Activated CD4-positive, alpha-beta T cell treated with anti-CD3 and anti-CD28 coated beads, Interleukin-2, amount 10 ng/mL, durations not matched to agents 24 days and 14 days (primary cell): ENCODE data around the gene ID2. TPM values are rescaled to one million over a fixed set of nuclear protein-coding genes. Genes with fewer than 3 reads are reported as not detected.
"Not testable (repeated sequence)": the region's sequence is repeated elsewhere in the genome, so short reads cannot be mapped to it uniquely, and the experiment has no call there.

Experiments used
- DNase-seq: peaks from one replicate; pipeline ENCODE4 v3.0.0; 2022
- H3K27ac Mint-ChIP-seq: one replicate; pipeline ENCODE4 v1.8.0; 2022; ENCODE audit warnings: mild to moderate bottlenecking, mixed read lengths
- H3K27me3 Mint-ChIP-seq: one replicate; pipeline ENCODE4 v1.8.0; 2022; ENCODE audit warnings: mixed read lengths
- H3K36me3 Mint-ChIP-seq: one replicate; pipeline ENCODE4 v1.8.0; 2022; ENCODE audit warnings: low read depth, mild to moderate bottlenecking, mixed read lengths
- H3K4me1 Mint-ChIP-seq: one replicate; pipeline ENCODE4 v1.8.0; 2021; ENCODE audit warnings: mixed read lengths
- H3K4me3 Mint-ChIP-seq: one replicate; pipeline ENCODE4 v1.8.0; 2022; ENCODE audit warnings: mild to moderate bottlenecking, moderate library complexity, mixed read lengths
- H3K9me3 Mint-ChIP-seq: one replicate; pipeline ENCODE4 v1.8.0; 2021; ENCODE audit warnings: mixed read lengths
- intact Hi-C: fragments of 100-400 bp; cut with micrococcal nuclease; formaldehyde crosslinking; loops from one replicate; pipeline ENCODE4 v1.15.1; 2023
- total RNA-seq: library from RNA; stranded (reverse); gene quantifications from 2 replicates; pipeline ENCODE4 v1.2.3, GENCODE V29; 2022

Gene ID2
- total RNA-seq, 1 donor from 2014 or later = 284 TPM

DNA sequence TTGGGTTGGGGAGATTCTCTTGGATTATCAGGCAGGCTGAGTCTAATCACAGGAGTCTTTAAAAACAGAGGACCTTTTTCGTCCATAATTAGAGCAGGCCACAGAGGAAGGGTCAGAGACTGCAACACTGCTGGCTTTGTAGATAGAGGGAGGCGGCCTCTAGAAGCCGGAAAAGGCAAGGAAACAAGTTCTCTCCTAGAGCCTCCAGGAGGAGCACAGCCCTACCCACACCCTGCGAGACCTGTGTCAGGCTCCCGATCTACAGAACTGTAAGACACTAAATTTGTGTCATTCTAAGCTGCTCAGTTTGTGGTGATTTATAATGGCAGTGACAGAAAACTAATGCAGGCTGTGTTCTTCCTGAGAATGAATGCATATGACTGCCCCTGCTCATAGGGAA is 15.3 kb downstream of the ID2 start:
- Mint-ChIP-seq H3K9me3 (no peaks in the 10 kb centered on the region), H3K27me3 (peaks cover 8% of the 10 kb centered on the region), H3K4me3 (no peak overlapping the region)

GRCh38 chr2:8699839-8700238 is 18.0 kb downstream of the ID2 start:
- intact Hi-C loops = no loop called here
- no peak overlapping the region for H3K4me3 Mint-ChIP-seq
- no peaks in the 10 kb centered on the region for H3K4me1 Mint-ChIP-seq
- no peaks in the 10 kb centered on the region for H3K36me3 Mint-ChIP-seq
- no peaks in the 10 kb centered on the region for H3K27me3 Mint-ChIP-seq
- no peak overlapping the region for H3K27ac Mint-ChIP-seq
- no peaks in the 10 kb centered on the region for H3K9me3 Mint-ChIP-seq
- DNase-seq = no peak

More for the DNA sequence above, 15.3 kb downstream of the ID2 start:
- intact Hi-C loops = no loop called here
- DNase-seq = no peak
- Mint-ChIP-seq H3K36me3 (no peaks in the 10 kb centered on the region), H3K4me1 (peaks cover 3% of the 10 kb centered on the region), H3K27ac (no peak overlapping the region)

- no peaks in the 10 kb centered on the region for H3K36me3 Mint-ChIP-seq
- no peak for DNase-seq
- no peaks in the 10 kb centered on the region for H3K4me1 Mint-ChIP-seq
- peaks cover 1% of the 10 kb centered on the region for H3K27me3 Mint-ChIP-seq
- H3K9me3 Mint-ChIP-seq = no peaks in the 10 kb centered on the region
- intact Hi-C loops = no loop called here
- H3K4me3 Mint-ChIP-seq = no peak overlapping the region
- H3K27ac Mint-ChIP-seq = no peak overlapping the region
Measured at GRCh38 chr2:8701681-8702379, 20.0 kb downstream of the ID2 start.

DNA sequence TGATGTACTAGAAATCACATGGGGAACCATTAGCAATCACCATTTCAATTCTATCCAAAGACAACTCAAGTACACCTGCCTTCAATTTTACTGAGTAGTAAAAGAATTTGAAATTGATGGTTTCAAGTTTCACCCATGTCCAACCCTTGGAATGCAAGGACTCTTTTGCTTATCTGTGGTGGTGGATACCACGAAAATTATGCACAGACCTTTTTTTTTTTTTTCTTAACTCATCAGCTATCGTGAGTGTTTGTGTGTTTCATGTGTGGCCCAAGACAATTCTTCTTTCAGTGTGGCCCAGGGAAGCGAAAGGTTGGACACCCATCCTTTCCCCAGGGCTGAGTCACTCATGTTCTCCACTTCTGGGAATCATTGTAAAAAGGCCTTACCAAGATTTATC is 23.1 kb downstream of the ID2 start:
- H3K36me3 Mint-ChIP-seq = no peaks in the 10 kb centered on the region
- H3K27me3 Mint-ChIP-seq = peaks cover 3% of the 10 kb centered on the region
- H3K9me3 Mint-ChIP-seq = no peaks in the 10 kb centered on the region
- DNase-seq = no peak
- H3K27ac Mint-ChIP-seq = no peak overlapping the region
- H3K4me1 Mint-ChIP-seq = no peaks in the 10 kb centered on the region
- H3K4me3 Mint-ChIP-seq = no peak overlapping the region
- intact Hi-C loops = no loop called here

DNA sequence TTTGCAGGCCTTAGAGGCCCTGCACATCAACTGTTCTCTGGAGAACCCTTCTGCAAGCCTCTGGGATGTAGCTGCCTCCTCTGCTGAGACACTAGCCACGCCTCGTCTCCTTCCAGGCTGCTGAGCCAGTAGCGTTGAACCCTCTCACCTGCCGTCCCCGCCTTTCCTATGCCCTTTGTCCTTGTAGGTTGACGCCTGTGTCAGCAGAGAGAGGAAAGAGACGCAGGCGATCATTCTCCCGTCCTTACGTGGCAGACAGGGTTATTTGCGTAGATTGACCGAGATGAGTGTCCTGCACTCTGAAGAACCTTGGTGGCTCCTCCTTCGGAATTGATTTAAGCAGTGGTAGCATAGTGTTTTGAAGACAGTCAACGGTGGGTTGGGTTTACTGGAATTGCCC is 27.8 kb downstream of the ID2 start:
- peaks cover 7% of the 10 kb centered on the region for H3K27me3 Mint-ChIP-seq
- DNase-seq = no peak
- no peak overlapping the region for H3K4me3 Mint-ChIP-seq
- no peaks in the 10 kb centered on the region for H3K36me3 Mint-ChIP-seq
- peaks cover 3% of the 10 kb centered on the region for H3K9me3 Mint-ChIP-seq
- no peaks in the 10 kb centered on the region for H3K4me1 Mint-ChIP-seq
- intact Hi-C loops = no loop called here
- H3K27ac Mint-ChIP-seq = no peak overlapping the region

DNA sequence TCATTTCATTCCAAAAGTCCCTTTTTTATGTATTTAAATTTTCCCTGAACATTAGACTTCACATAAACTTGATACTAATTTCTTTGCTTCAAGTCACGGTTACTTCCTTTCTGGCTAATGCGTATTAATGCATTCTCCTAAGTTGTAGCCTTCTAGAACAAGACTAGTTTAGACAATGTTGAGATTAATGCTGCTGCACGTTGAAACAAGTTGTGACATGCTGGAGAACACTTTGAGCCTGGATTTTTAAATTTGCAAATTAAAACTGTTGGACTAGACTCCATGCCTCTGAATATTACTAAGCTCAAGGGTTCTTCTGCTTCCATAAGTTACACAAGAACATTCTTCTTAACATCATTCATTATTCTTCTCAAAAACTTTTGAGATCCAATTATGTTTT is 29.1 kb downstream of the ID2 start:
- Mint-ChIP-seq H3K4me1 (no peaks in the 10 kb centered on the region), H3K9me3 (peaks cover 8% of the 10 kb centered on the region), H3K4me3 (no peak overlapping the region), H3K27ac (no peak overlapping the region), H3K36me3 (no peaks in the 10 kb centered on the region), H3K27me3 (peaks cover 7% of the 10 kb centered on the region)
- intact Hi-C loops = no loop called here
- no peak for DNase-seq

DNA sequence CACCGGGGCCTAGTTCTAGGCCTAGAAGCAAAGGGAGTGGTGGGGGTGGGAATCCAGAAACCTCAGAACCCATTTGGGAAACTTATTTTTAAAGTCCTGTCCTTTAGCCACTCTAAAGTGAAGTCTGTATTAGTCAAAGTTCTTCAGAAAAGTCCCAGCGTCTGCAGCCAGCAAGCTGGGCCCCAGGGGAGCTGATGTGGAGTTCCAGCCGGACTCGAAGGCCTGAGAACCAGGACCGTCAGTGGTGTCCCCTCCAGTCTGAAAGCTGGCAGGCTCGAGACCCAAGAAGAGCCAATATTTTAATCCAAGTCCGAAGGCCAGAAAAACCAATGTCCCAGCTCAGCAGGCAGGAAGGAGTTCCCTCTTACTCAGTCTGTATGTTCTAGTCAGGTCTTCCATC is 32.4 kb downstream of the ID2 start:
- H3K27ac Mint-ChIP-seq = no peak overlapping the region
- H3K27me3 Mint-ChIP-seq = peaks cover 3% of the 10 kb centered on the region
- no peak overlapping the region for H3K4me3 Mint-ChIP-seq
- no peaks in the 10 kb centered on the region for H3K4me1 Mint-ChIP-seq
- no peak for DNase-seq
- intact Hi-C loops = no loop called here
- H3K36me3 Mint-ChIP-seq = no peaks in the 10 kb centered on the region
- peaks cover 13% of the 10 kb centered on the region for H3K9me3 Mint-ChIP-seq

GRCh38 chr2:8714971-8715370 is 33.1 kb downstream of the ID2 start:
- Mint-ChIP-seq H3K27ac (no peak overlapping the region), H3K36me3 (no peaks in the 10 kb centered on the region), H3K27me3 (peaks cover 3% of the 10 kb centered on the region), H3K4me1 (no peaks in the 10 kb centered on the region), H3K9me3 (peaks cover 13% of the 10 kb centered on the region), H3K4me3 (no peak overlapping the region)
- intact Hi-C loops = no loop called here
- DNase-seq = no peak

DNA sequence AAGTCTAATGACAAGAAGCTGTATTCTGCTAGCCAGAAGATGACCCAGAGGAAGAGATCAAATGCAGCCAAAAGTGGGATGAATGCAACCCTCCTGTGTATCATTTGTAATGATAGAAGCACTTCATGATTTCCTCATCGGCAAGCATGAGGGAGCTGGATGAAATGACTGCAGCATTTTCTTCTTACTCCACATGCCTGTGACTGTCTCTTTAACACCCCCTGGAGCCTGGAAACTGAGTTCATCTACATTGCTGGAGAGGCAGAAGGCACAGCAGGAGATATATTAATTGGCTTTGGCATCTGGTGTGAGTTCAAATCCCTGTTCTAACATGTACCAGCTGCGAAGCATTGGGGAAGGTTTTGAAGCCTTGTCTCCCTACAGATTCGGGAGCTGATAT is 37.7 kb downstream of the ID2 start:
- H3K27ac Mint-ChIP-seq = no peak overlapping the region
- no peaks in the 10 kb centered on the region for H3K27me3 Mint-ChIP-seq
- no peaks in the 10 kb centered on the region for H3K4me1 Mint-ChIP-seq
- no peak overlapping the region for H3K4me3 Mint-ChIP-seq
- no peaks in the 10 kb centered on the region for H3K36me3 Mint-ChIP-seq
- no peak for DNase-seq
- intact Hi-C loops = no loop called here
- H3K9me3 Mint-ChIP-seq = peaks cover 10% of the 10 kb centered on the region

GRCh38 chr2:8720741-8721140 is 38.9 kb downstream of the ID2 start:
- peaks cover 8% of the 10 kb centered on the region for H3K9me3 Mint-ChIP-seq
- DNase-seq = no peak
- no peaks in the 10 kb centered on the region for H3K4me1 Mint-ChIP-seq
- no peak overlapping the region for H3K4me3 Mint-ChIP-seq
- intact Hi-C loops = no loop called here
- no peak overlapping the region for H3K27ac Mint-ChIP-seq
- no peaks in the 10 kb centered on the region for H3K27me3 Mint-ChIP-seq
- no peaks in the 10 kb centered on the region for H3K36me3 Mint-ChIP-seq

DNA sequence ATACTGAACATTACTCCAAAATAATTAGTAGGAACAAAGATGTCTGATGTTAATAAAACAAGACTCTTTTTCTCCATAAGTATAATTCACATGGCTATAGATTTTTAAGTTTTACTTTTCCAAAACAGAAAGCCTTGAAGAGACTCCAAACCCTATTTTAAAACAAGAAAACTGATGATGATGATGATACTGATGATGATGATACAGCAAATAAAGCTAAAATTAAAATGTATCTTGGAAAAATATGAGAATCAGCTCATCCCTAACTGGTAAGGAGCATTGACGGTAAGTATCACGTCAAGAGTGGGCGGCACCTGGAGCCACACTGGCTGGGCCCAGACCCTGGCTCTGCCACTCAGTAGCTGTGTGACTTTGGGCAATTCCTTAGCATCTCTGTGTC is 39.6 kb downstream of the ID2 start:
- intact Hi-C loops = no loop called here
- Mint-ChIP-seq H3K36me3 (no peaks in the 10 kb centered on the region), H3K9me3 (peaks cover 3% of the 10 kb centered on the region), H3K4me3 (no peak overlapping the region), H3K27me3 (no peaks in the 10 kb centered on the region), H3K27ac (no peak overlapping the region), H3K4me1 (no peaks in the 10 kb centered on the region)
- DNase-seq = no peak

DNA sequence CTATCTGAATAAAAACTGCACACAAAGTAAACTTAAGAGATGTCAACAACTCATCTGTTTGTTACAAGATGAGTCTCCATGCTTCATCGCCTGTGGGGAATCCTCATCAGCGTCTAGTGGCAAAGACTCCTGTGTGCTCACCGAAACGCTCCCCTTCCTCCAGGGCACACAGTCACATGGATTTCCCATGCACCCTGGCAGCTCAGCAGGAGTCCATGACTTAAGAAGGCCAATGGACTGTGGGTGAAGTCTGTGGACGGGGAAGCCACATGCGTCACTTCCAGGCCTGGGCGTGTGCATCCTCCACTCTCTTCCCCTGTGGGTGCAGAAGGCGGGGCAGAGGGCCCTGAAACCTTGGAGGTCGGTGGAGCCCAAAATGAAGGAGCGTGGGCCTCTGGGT is 41.1 kb downstream of the ID2 start:
- no peak overlapping the region for H3K4me3 Mint-ChIP-seq
- no peak for DNase-seq
- H3K27me3 Mint-ChIP-seq = no peaks in the 10 kb centered on the region
- H3K9me3 Mint-ChIP-seq = no peaks in the 10 kb centered on the region
- no peaks in the 10 kb centered on the region for H3K36me3 Mint-ChIP-seq
- H3K4me1 Mint-ChIP-seq = no peaks in the 10 kb centered on the region
- H3K27ac Mint-ChIP-seq = no peak overlapping the region
- intact Hi-C loops = no loop called here

GRCh38 chr2:8725838-8726237 is 44.0 kb downstream of the ID2 start:
- Mint-ChIP-seq H3K27ac (no peak overlapping the region), H3K9me3 (no peaks in the 10 kb centered on the region), H3K4me1 (peaks cover 2% of the 10 kb centered on the region), H3K27me3 (no peaks in the 10 kb centered on the region), H3K36me3 (peaks cover 9% of the 10 kb centered on the region), H3K4me3 (no peak overlapping the region)
- DNase-seq = no peak
- intact Hi-C loops = no loop called here

DNA sequence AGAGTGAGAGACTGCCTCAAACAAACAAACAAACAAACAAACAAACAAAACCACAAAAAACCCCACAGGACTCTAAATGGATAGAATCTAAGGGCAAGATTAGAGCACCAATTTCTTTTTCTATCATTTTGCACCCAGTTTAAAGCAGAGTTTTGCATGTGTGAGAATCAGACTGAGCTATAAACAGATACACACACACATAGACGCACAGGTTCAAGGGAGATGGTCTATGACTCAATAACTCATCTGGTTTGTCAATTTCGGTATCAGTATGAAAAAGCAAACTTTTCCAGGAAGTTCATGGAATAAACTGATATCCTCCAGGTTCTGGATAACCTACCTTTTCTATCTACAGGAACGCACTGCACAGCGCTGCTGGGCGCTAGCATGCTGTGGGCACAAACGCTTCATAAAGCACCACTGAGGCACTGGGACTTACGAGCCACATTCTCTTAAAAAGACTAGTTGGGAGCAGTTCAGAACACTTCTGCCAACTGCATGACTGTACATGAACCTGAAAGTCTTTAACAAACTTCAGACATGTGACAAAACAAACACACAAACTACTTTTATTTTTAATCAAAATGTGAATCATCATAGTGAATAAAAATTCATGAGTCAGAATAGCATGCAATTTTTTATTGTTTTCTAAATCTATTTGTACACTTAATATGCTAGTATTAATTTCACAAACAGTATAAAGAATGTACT is 46.6 kb downstream of the ID2 start:
- Mint-ChIP-seq H3K36me3 (peaks cover 29% of the 10 kb centered on the region), H3K27ac (no peak overlapping the region), H3K27me3 (no peaks in the 10 kb centered on the region)

DNA sequence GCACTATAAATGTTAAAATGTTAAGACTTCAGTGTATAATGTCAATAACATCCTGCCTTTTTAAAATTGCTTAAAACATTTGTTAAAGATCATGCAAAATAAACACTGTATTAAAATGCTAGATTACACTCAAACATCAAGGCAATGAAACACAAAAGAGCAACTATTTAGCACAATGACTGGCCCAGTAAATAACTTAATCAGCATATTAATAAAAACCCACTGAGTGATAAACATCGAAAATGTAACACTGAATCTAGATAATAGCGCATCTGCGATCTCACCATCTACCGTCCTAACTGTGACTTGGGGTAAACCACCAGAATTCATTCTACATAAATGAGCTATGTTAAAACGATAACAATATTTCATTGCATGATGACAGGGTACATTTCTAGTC is 47.2 kb downstream of the ID2 start:
- peaks cover 34% of the 10 kb centered on the region for H3K36me3 Mint-ChIP-seq
- H3K4me3 Mint-ChIP-seq, H3K4me1 Mint-ChIP-seq, H3K27ac Mint-ChIP-seq, intact Hi-C loops, H3K9me3 Mint-ChIP-seq, H3K27me3 Mint-ChIP-seq, DNase-seq: not testable (repeated sequence)

More for the DNA sequence above, 46.6 kb downstream of the ID2 start:
- DNase-seq = no peak
- Mint-ChIP-seq H3K9me3 (no peaks in the 10 kb centered on the region), H3K4me1 (peaks cover 2% of the 10 kb centered on the region), H3K4me3 (no peak overlapping the region)
- intact Hi-C loops = no loop called here
